GOT3 (cell line): ENCODE data around the gene PTPRK.

Source experiments
- DNase-seq: peaks from one replicate; lab custom pipeline; 2025; ENCODE audit warnings: mixed read lengths; lab: John Stamatoyannopoulos, UW

PTPRK gene

GRCh38 chr6:128069188-128069587 is 451.2 kb downstream of the PTPRK start:
- no peak for DNase-seq

GRCh38 chr6:128068119-128068479 is 452.3 kb downstream of the PTPRK start:
- no peak for DNase-seq

DNA sequence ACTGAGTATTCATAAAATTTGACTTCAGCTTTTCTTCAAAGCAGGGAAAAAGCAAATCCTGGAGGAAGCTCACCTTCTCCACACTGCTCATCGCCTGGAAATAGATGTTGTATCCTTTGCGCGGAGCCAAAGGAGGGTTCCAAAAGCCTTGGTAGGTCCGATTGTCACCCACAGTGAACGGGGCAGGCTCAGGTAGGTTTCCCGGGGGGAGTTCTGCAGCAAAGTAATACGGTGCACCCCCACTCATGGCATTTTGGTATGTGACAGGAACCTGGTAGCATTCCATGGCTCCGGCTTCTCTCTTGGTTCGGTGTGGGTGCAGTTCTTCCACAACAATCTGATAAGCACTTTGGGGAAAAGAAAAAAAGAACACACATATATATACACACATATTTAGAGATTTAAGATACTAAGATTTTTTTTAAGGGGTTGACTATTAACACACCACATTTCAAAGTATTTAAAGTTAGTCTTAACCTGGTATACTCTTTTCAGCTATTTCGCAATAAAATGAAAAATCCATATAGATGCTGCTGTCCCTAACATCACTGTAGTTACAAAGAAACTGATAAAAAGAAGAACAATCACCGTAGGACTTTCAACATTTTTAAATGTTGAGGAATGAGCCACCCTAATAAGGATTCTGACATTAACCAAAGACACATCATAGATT is 452.8 kb downstream of the PTPRK start:
- no peak for DNase-seq

DNA sequence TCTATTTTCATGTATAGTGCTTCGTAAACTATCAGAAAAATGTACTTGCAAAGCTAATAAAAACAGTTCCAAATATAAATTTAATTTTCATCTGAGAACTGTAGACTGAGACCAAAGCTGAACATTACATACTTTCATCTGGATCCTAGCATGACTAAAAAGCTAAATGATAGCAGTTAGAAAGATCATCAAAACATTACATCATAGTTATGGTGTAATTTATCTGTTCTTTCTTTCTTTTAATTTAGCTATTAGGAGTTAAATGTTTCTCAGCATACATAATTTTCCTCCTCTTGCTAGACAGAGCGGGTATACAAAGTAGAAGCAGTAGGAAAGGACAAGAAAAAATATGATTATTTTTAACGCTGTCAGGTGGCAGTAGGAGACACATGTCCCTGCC is 455.3 kb downstream of the PTPRK start:
- no peak for DNase-seq

GRCh38 chr6:128064540-128064895 is 455.9 kb downstream of the PTPRK start:
- DNase-seq: no peak

- DNase-seq: no peak
These were observed 456.4 kb downstream of the PTPRK start for GRCh38 chr6:128063850-128064539.

GRCh38 chr6:128062882-128063603 is 457.4 kb downstream of the PTPRK start:
- DNase-seq: no peak

DNA sequence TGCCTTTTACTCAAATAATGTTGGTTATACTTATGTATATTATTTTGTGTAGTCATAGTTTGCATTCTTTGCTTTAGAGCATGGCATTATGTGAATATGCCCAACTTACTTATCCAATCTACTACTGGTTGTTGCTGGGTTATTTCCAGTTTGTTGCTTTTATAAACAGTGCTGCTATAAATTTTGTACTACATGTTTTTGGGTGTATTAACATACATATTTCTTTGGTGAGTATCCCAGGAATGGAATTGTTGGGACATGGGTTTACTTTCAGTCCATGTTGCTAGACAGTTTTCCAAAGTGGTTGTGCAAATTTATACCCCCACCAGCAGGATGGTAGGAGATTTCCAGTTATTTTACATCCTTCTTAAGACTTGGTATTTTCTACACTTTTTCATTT is 462.5 kb downstream of the PTPRK start:
- no peak for DNase-seq

DNA sequence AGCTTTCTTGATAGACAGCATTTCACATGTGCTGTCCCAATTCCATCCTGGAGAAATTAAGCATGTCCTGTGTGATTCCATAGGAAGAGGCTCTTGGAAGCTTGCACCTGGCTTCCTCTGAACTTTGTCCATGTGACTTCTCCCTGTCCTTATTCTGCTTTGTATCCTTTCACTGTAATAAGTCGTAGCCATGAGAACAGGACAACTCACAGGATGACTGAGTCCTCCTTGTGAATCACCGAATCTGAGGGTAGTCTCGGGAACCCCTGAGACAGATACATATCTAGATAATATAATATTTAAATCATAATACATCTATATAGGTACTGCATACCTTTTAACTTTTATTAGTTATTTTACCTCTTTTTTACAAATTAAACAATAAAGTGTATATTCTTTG is 462.9 kb downstream of the PTPRK start:
- DNase-seq: no peak

DNA sequence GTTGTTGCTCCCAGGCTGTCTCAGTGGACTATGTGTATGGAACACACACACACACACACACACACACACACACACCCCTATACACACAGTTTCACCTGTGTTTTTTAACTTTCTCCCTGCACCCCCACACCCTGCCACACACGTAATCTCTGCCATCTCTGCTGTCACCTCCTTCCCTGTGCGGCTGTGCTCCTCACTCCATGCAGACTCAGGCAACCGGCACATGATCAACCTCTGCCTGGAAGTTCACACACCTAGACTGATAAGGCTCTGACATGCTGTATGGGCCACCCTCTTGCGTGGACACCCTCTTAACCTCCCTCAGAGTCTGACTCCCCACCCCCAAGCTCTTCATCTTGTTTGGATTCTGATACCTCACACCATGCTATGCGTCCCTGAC is 467.3 kb downstream of the PTPRK start:
- DNase-seq: no peak

DNA sequence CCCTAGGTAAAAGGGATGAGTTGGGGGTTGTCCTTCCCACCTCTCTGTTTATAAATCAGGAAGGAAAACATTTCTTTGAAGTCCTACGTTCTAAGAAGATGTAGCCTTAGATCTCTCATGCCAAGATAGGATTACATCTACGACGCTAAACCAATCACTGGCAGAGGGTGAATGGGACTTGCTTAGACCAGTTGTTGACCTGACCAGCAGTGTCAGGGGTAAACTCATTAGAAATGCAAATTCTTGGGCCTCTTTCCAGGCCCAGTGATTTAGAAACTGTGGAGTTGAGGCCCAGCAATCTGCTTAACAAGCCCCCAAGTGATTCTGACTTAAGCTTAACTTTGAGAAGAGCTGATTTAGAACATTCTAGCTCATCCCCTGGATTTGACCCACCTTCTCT is 472.4 kb downstream of the PTPRK start:
- no peak for DNase-seq

GRCh38 chr6:128046033-128046432 is 474.4 kb downstream of the PTPRK start:
- DNase-seq: no peak

DNA sequence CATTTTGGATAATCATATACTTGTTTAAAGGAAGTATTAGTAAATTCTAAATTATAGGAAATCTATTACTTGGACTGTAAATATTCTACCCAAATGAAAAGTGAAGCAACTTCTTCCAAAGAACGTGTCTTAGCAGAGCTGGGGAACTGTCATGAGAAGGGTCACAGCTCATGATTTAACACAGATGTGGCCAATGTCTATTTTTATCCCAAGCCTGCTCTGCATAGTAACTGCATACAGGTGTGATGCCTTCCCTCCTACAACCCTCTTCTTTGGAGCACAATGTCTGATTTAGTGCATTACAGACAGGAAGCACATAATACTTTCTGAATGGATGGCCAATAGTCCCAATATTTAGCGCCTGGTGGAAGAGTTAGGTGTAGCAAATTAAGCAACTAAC is 480.9 kb downstream of the PTPRK start:
- DNase-seq: no peak

GRCh38 chr6:128036808-128037570 is 483.4 kb downstream of the PTPRK start:
- DNase-seq: no peak

GRCh38 chr6:128033156-128033555 is 487.2 kb downstream of the PTPRK start:
- DNase-seq: no peak

- no peak for DNase-seq
These were observed 488.4 kb downstream of the PTPRK start for GRCh38 chr6:128032042-128032441.

- no peak for DNase-seq
These were observed 490.6 kb downstream of the PTPRK start for GRCh38 chr6:128029826-128030225.

- DNase-seq: no peak
These were observed 492.2 kb downstream of the PTPRK start for GRCh38 chr6:128028183-128028582.

- no peak for DNase-seq
These were observed 494.9 kb downstream of the PTPRK start for GRCh38 chr6:128025478-128025877.

GRCh38 chr6:128024969-128025368 is 495.4 kb downstream of the PTPRK start:
- no peak for DNase-seq

DNA sequence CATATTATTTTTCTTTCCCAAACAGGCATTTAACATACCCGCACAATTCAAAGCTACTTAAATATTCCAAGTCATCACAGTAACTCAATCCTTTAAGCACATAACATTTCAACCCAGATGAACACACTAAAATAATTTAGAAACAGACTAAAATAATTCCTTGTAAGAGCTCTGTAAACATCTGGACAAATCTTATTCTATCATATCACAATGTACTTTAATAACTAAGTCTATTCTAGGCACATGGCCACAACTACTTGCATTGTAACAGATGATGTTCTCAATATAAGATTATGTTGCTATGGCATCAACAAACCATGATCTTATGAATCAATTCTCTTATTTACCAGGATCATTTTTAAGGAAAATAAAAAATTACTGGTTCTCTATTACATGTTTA is 496.4 kb downstream of the PTPRK start:
- no peak for DNase-seq

DNA sequence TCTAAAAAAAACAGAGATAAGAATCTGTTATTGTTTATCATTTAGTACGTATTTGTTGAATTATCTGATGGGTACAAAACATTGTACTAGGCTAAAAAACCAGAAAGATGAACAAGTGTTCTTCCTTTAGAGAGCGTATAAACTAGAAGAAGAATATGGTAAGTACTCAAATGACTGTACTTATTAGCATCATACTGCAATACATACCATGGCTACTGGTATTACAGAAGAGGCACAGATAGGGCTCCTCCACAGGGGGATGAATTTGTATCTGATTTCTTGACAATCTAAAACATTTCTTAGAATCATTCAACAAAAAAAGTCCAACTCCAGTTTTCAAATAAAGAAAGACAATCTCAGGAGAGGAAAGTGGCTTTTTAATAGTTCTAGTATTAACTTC is 501.6 kb downstream of the PTPRK start:
- DNase-seq: no peak

- no peak for DNase-seq
These were observed 503.1 kb downstream of the PTPRK start for GRCh38 chr6:128017288-128017687.
